GM19397 (cell line): ENCODE results near the gene PPP1R12A.
"Not testable (repeated sequence)": the region's sequence is repeated elsewhere in the genome, so short reads cannot be mapped to it uniquely, and the experiment has no call there.

ENCODE experiments used
- ATAC-seq: cut with Tn5 transposase; IDR thresholded peaks from one replicate; pipeline ENCODE4 v1.9.1; 2021; ENCODE audit warnings: mild to moderate bottlenecking, moderate library complexity; ENCODE audit not compliant: unreplicated experiment

Gene PPP1R12A

DNA sequence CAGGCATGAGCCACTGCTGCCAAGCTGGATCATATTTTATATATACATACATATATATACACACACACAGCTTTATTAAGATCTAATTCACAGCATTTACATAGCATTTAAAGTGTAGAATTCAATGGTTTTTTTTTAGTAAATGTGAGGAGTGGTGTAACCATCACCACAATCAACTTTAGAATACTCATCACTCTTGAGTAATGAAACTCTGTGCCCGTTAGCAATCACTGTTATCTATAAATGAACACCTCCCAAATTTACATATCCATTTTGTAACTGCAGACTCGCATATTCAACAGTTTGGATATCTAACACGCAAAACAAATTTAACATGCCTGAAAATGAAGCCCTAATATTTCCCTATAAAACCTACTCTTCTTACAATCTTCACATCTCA, 90.9 kb downstream of the PPP1R12A start:
- no peak for ATAC-seq

- no peak for ATAC-seq
These were observed 92.3 kb downstream of the PPP1R12A start for GRCh38 chr12:79842630-79843029.

GRCh38 chr12:79841878-79842265, 93.0 kb downstream of the PPP1R12A start:
- ATAC-seq: no peak

DNA sequence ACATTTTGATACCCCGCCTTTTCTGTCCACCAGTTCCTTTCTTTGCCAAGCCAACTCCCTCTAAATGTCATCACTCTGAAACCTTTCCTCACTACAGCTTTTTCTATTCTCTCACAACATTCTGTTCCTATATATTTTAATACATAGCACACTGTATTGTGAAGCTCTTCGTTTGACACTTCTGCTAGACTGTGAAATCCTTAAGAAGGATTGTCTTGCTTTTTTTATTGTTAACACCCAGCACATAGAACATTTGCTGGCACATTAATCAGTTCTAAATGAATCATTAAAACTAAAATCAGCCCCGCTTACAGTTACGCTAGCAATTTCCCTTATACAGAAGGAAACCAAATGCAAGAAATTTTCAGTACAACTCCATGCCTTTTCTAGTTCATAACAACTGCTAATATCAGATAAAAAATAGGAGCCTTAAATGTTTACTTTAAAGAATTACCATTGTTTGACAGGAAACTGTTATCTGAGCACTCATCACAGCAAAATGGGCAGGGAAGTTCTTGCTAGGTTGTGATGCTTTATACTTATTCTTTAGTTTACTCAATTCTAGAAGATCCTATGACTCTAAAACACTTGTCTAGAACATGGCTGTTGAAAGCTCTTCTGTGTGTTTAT, 93.5 kb downstream of the PPP1R12A start:
- ATAC-seq: no peak

GRCh38 chr12:79838359-79838758, 96.5 kb downstream of the PPP1R12A start:
- ATAC-seq: no peak

DNA sequence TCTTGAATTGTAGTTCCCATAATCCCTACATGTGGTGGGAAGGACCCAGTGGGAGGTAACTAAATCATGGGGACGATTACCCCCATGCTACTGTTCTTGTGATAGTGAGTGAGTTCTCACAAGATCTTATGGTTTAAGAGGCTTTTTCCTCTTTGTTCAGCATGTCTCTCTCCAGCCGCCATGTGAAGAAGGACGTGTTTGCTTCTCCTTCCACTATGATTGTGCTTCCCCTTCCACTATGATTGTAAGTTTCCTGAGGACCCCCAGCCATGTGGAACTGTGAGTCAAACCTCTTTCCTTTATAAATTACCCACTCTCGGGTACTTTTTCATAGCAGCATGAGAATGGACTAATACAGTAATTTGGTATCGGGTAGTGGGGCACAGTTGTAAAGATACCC, 97.3 kb downstream of the PPP1R12A start:
- ATAC-seq: no peak

DNA sequence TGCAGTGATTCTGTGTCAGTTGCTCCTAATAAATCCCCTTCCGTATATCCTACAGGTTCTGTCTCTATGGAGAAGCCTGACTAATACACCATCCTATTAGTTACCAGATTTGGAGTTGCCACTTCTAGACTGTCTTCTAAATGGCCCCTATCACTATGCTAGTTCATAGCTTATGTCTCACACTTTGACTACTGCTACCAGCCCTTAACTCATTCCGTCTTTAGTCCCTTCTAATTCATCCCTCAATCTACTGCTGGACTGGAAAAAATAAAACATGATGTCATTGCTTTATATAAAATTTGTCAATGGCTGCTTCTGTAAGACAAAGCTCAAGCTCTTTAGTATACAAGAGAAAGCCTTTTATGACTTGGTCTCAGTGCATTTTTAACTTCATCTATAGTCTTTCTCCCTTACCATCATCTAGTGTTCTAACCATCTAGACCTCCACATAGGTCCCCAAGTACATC, 99.5 kb downstream of the PPP1R12A start:
- no peak for ATAC-seq

DNA sequence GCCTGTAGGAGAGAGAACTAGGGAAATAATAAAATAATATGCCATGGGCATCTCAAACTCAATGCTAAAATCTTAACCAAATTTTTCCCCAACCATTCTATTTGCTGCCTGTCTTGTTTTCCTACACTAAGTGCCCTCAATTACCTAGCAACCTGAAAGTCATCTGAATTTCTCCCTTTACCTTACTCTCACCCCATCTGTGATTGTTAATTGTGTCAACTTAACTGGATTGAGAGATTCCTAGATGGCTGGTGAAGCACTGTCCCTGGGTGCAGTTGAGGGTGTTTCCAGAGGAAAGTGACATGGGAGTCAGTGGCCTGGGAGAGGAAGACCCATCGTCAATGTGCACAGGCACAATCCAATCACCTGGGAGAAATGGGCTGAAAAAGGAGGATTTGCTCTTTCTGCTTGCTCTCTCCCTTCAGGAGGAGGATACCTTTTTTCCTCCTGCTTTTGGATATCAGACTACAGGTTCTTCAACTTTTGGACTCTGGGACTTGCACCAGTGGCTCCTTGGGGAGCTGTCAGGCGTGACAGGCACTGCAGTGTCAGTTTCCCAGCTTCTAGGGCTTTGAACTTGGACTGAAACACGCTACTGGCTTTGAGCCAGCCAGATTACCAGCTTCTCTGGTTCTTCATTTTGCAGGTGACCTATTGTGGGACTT, 100.1 kb downstream of the PPP1R12A start:
- ATAC-seq: no peak

GRCh38 chr12:79830440-79830839, 104.5 kb downstream of the PPP1R12A start:
- ATAC-seq: no peak

DNA sequence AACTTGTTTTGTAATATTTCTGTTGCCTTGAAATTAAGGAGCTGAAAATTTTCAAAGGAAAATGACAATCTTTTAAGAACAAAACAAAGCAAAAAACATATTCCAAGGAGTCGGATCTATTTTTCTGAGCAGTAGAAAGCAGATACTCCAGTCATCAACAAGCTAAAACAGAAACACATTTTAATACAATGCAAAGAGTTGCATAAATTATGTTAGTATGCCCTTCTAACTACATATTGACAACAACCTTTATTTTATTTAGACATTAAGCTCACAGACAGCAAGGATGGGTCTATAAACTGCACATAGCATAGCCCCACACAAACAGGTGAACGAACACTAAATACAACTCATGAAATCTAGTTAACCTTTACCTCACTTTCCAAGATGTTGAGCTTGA, 106.0 kb downstream of the PPP1R12A start:
- no peak for ATAC-seq

- no peak for ATAC-seq
These were observed 107.4 kb downstream of the PPP1R12A start for GRCh38 chr12:79827484-79827883.

- ATAC-seq: no peak
These were observed 108.4 kb downstream of the PPP1R12A start for GRCh38 chr12:79826267-79827128.

DNA sequence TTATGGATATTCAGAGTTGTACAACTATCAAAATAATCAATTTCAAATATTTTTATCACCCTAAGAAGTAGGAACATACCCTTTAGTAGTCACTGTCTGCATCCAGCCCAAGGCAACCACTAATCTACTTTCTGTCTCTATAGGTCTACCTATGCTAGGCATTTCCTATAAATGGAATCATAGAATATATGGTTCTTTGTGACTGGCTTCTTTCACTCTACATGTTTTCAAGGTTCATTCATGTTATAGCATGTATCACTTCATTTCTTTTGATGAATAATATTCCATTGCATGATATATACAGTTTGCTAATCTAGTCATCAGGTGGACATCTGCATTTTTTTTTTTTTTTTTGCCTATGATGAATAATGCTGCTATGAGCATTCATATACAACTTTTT, 112.4 kb downstream of the PPP1R12A start:
- no peak for ATAC-seq

- ATAC-seq: no peak
These were observed 116.0 kb downstream of the PPP1R12A start for GRCh38 chr12:79818856-79819255.

DNA sequence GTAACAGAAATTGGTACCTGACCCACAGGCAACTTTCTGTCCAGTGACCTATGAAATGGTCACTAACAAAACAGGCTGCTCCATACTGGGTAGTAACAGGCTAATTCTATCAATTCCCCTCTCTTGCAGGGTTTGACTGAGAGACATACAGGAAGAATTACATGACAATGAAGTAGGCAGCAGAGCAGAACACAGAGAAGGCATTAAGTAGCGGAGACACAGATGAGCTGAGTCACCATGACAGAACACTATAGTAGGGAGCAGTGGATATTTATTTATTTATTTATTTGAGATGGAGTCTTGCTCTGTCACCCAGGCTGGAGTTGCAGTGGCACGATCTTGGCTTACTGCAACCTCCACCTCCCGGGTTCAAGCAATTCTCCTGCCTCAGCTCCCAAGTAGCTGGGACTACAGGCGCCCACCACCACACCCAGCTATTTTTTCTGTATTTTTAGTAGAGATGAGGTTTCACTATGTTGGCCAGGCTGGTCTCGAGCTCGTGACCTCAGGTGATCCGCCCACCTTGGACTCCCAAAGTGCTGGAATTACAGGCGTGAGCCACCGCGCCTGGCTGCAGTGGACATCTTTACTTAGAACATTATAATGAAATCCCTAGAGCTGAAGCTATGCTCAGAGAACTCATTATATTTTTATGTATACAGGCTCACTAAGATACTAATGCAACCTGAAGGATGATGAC, 150.4 kb downstream of the PPP1R12A start:
- not testable (repeated sequence) for ATAC-seq

DNA sequence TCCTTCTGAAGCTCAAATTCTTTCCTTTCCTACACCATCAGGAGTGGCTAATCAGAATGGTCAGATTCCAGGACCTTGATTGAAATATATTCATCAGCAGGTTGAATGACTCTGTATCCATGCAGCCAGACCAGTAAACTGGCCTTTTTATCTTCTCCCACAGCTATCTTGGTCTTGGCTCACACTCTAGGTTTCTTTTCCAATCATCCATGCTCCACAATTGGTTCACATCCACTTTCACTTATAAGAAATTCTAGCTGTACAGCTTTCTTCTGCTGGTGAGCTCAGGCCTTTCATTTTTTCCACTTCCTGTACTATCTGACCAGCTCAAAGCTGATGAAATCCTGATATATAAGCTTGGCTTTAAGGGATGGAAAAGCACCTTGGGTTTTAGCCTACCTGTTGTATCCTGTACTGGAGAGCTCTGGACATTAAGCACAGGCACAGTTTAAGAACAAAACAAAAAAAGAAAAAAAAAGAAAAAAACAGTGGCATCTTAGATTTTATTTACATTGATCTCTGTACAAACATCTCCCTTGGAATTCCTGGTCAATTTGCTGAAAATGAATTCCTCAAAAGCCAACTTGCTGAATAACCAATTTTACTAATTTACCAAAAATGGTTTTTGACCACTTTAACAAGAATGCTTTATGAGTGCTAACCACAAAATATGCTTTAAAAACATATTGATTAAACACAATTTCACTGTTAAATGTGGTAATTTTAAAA, 152.6 kb downstream of the PPP1R12A start:
- ATAC-seq: no peak

DNA sequence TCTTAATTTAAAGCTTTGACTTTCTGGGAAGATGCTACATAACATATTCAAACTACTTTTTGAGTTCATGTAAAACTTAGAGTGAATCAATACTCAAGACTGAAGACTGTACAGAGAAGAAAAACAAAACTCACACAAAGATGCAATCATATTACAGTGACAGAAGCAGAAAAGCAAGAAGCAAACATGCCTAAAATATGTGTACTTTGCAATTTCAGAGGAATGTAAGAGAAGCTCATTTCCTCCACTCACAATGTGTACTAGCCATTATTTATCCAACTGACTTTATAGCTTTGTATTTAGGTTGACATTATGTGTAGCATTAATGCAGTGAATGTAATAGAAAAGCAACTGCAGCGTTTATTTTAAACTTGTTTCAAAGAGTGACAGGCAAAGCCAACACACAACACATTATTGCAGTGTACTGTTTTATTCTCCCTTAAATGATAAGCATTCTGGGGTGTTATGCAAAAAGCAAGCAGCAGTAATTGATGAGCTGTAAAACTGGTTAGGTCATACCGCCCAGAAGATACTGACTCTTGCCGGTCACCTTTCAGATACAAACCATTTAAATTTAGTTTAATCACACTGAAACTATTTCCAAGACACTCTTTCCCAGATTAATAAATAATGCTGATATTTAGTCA, 156.0 kb downstream of the PPP1R12A start:
- ATAC-seq: no peak

GRCh38 chr12:79776111-79776510, 158.8 kb downstream of the PPP1R12A start:
- no peak for ATAC-seq

DNA sequence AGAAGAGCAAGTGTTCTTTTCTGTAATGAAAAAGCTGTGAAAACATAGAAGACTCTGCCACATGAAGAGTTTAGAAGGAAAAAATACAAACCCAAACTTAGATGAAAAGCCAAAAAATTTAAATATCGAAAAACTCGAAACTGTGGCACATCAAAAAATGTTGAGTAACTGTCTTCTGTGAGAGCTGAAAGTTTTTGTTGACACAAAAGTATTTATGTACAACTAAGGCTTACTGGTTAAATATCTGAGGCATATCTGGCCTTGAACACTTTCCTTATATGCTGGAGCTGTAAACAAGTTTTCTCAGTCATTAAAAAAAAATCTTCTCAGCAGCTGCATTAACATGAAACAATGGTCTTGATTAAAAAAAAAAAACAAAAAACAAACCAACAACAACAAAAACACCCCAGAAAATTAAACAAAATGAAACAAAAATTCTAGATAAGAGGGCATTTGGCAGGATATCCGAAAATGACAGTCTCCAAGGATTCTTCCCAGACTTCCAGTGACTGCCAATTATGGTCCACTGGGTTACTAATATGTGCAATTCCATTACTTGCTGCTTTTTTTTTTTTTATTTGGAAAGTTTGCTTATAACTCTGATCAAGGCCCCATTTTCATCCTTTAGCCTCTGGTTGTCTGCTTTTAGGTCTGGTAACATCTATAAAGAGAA, 159.4 kb downstream of the PPP1R12A start:
- no peak for ATAC-seq
